Lung (tissue), 12 donors: ENCODE measurements around the gene KIF1B. TPM values are rescaled to one million over a fixed set of nuclear protein-coding genes. Genes with fewer than 3 reads are reported as not detected.

Source experiments
- ATAC-seq: fragments of 200-7000 bp; cut with Tn5 transposase; one replicate; pipeline ENCODE4 v1.9.1; 2020; ENCODE audit warnings: moderate number of reproducible peaks; ENCODE audit not compliant: insufficient read depth, low FRiP score
- DNase-seq, 3 donors: peaks; one replicate each; pipeline ENCODE4 v3.0.0-alpha.2; 2013 to 2017
- H3K27ac ChIP-seq, 2 donors: one replicate each; pipeline ENCODE4 v1.5.1; 2013; ENCODE audit warnings: mild to moderate bottlenecking in 2 of 2, moderate library complexity in 2 of 2, control low read depth in 1 of 2, inconsistent platforms in 1 of 2, low read depth in 1 of 2, low read length in 1 of 2
- H3K27me3 ChIP-seq, 3 donors: one replicate each; pipeline ENCODE4 v1.5.1; 2013; ENCODE audit warnings: low read length in 2 of 3; ENCODE audit not compliant: control insufficient read depth in 3 of 3, insufficient read depth in 3 of 3
- H3K36me3 ChIP-seq, 4 donors: one replicate each; pipeline ENCODE4 v1.5.1; 2013; ENCODE audit warnings: low read length in 4 of 4, mild to moderate bottlenecking in 1 of 4, moderate library complexity in 1 of 4; ENCODE audit not compliant: control insufficient read depth in 4 of 4, insufficient read depth in 4 of 4
- H3K4me1 ChIP-seq, 5 donors: one replicate each; pipeline ENCODE4 v1.5.1; 2013; ENCODE audit warnings: low read length in 5 of 5, mild to moderate bottlenecking in 2 of 5, moderate library complexity in 1 of 5; ENCODE audit not compliant: control insufficient read depth in 5 of 5, insufficient read depth in 5 of 5
- H3K4me3 ChIP-seq: one replicate; pipeline ENCODE4 v1.5.1; 2013; ENCODE audit warnings: mild to moderate bottlenecking, control low read depth, moderate library complexity
- H3K9ac ChIP-seq, 2 donors: one replicate each; pipeline ENCODE4 v1.5.1; 2013; ENCODE audit warnings: low read length in 2 of 2, control low read depth in 1 of 2; ENCODE audit not compliant: insufficient read depth in 1 of 2
- H3K9me3 ChIP-seq, 4 donors: one replicate each; pipeline ENCODE4 v1.5.1; 2013; ENCODE audit warnings: low read length in 3 of 4, mild to moderate bottlenecking in 1 of 4, moderate library complexity in 1 of 4; ENCODE audit not compliant: control insufficient read depth in 4 of 4, insufficient read depth in 3 of 4
- CTCF ChIP-seq: IDR thresholded peaks from 2 replicates; pipeline ENCODE4 v1.5.1; 2012; ENCODE audit warnings: mild to moderate bottlenecking; ENCODE audit errors: control extremely low read depth, extremely low read depth
- WGBS, 2 donors: extraction: QIAGEN DNeasy Blood & Tissue Kit; methylation state at CpG; one replicate each; pipeline ENCODE4 v1.1.7; 2013; 5-methylcytosine and 5-hydroxymethylcytosine counted together
- polyA plus RNA-seq, 2 donors: library from polyadenylated mRNA; stranded (reverse); fragments of 200-250 nt; gene quantifications; one replicate each; pipeline ENCODE4 v1.2.1, GENCODE V29; 2013
- total RNA-seq, 2 donors: library from RNA; depleted of rRNA in 1 of 2; stranded (reverse); fragments of >200 nt in 1 of 2; gene quantifications; one replicate each; pipeline ENCODE4 v1.2.1, GENCODE V29; 2014 to 2021
- donor health status: control.
- donor health status: control.
- donor health status: Bipolar disorder and iron deficiency.
- donor health status: healthy.
- donor health status: DM: yes; HTN: yes; CAD: no.

KIF1B gene
- total and polyA plus RNA-seq, 4 donors, result 9.7 to 64.0 (median 24.4) TPM

- Histone ChIP-seq H3K27me3 (no peaks in the 10 kb centered on the region), H3K36me3 (peaks cover 12 to 23% (median 18%) of the 10 kb centered on the region in 4 donors), H3K4me3 (no peak overlapping the region), H3K9me3 (no peaks in the 10 kb centered on the region), H3K9ac (no peak overlapping the region), H3K4me1 (peaks cover 0 to 10% (median 6%) of the 10 kb centered on the region in 5 donors), H3K27ac (no peak overlapping the region)
- 73 to 82% methylated on average over 1 of the region's 1 CpG for WGBS, 2 donors
- ATAC-seq, result no peak
- DNase-seq, result no peak
- TF ChIP-seq CTCF, result no peak
Measured at GRCh38 chr1:10401281-10401680, 190.9 kb downstream of the KIF1B start.

GRCh38 chr1:10402729-10403274 is 192.4 kb downstream of the KIF1B start:
- H3K4me3 ChIP-seq, result no peak overlapping the region
- H3K36me3 ChIP-seq, result peaks cover 15 to 34% (median 28%) of the 10 kb centered on the region in 4 donors
- H3K27me3 ChIP-seq, result no peaks in the 10 kb centered on the region
- TF ChIP-seq CTCF, result no peak
- H3K9ac ChIP-seq, result no peak overlapping the region
- WGBS, 2 donors, result 95 to 97% methylated on average over 9 of the region's 9 CpGs
- H3K9me3 ChIP-seq, result no peaks in the 10 kb centered on the region
- H3K27ac ChIP-seq, result no peak overlapping the region
- ATAC-seq, result no peak
- H3K4me1 ChIP-seq, result peaks cover 0 to 10% (median 6%) of the 10 kb centered on the region in 5 donors
- no peak for DNase-seq

- WGBS, 2 donors, result 95 to 97% methylated on average over 2 of the region's 2 CpGs
- no peak overlapping the region for H3K27ac ChIP-seq
- DNase-seq (no peak), ATAC-seq (no peak)
- H3K9ac ChIP-seq, result no peak overlapping the region
- H3K4me1 ChIP-seq, result no peaks in the 10 kb centered on the region
- TF ChIP-seq CTCF, result no peak
- no peaks in the 10 kb centered on the region for H3K9me3 ChIP-seq
- peaks cover 20 to 60% (median 48%) of the 10 kb centered on the region in 4 donors for H3K36me3 ChIP-seq
- H3K4me3 ChIP-seq, result no peak overlapping the region
- H3K27me3 ChIP-seq, result no peaks in the 10 kb centered on the region
Measured at GRCh38 chr1:10407201-10407600, 196.8 kb downstream of the KIF1B start.
